22Rv1 (cell line): ENCODE results near the gene ATRNL1.

ENCODE experiments used
- H3K27ac ChIP-seq: fragments of 450-650 bp; 2 replicates; pipeline ENCODE4 v1.5.1; 2017
- CTCF ChIP-seq: fragments of 450-650 bp; IDR thresholded peaks from 2 replicates; pipeline ENCODE4 v1.5.1; 2017; ENCODE audit warnings: mild to moderate bottlenecking
- ZFX ChIP-seq: fragments of 450-650 bp; IDR thresholded peaks from 2 replicates; pipeline ENCODE4 v1.6.1; 2017; ENCODE audit warnings: antibody characterized with exemption, borderline replicate concordance

Gene ATRNL1

GRCh38 chr10:115914475-115914874 is 821.3 kb downstream of the ATRNL1 start:
- H3K27ac ChIP-seq = no peak overlapping the region
- TF ChIP-seq CTCF (no peak), ZFX (no peak)

- no peak overlapping the region for H3K27ac ChIP-seq
- TF ChIP-seq CTCF (no peak), ZFX (no peak)
Observed at GRCh38 chr10:115915429-115915828, 822.3 kb downstream of the ATRNL1 start.

GRCh38 chr10:115918812-115919211 is 825.6 kb downstream of the ATRNL1 start:
- TF ChIP-seq CTCF = no peak
- no peak for TF ChIP-seq ZFX
- no peak overlapping the region for H3K27ac ChIP-seq

- no peak overlapping the region for H3K27ac ChIP-seq
- TF ChIP-seq CTCF (no peak), ZFX (no peak)
Observed at GRCh38 chr10:115921795-115922194, 828.6 kb downstream of the ATRNL1 start.

- no peak for TF ChIP-seq CTCF
- TF ChIP-seq ZFX = no peak
- H3K27ac ChIP-seq = no peak overlapping the region
Observed at GRCh38 chr10:115931309-115931708, 838.1 kb downstream of the ATRNL1 start.

- TF ChIP-seq CTCF = no peak
- no peak for TF ChIP-seq ZFX
- H3K27ac ChIP-seq = no peak overlapping the region
Observed at GRCh38 chr10:115932099-115932498, 838.9 kb downstream of the ATRNL1 start.

GRCh38 chr10:115933098-115933497 is 839.9 kb downstream of the ATRNL1 start:
- TF ChIP-seq CTCF (no peak), ZFX (no peak)
- H3K27ac ChIP-seq = no peak overlapping the region
